Astrocyte of the cerebellum (primary cell): ENCODE measurements around the gene OSBPL10.

ENCODE experiments used
- DNase-seq: peaks from one replicate; pipeline ENCODE4 v3.0.0-alpha.2; 2011; ENCODE audit warnings: low read depth
- H3K4me3 ChIP-seq: 2 replicates; pipeline ENCODE4 v1.5.1; 2011; ENCODE audit warnings: mild to moderate bottlenecking, low read depth, low read length, moderate library complexity
- in situ Hi-C: cut with HindIII; loops from 2 replicates; pipeline ENCODE4 v1.10.0; 2017; ENCODE audit warnings: low sequenced_read_pairs
- TF ChIP-seq, protein P1 (sequence below): IDR thresholded peaks from 2 replicates; pipeline ENCODE4 v1.5.1; 2012; ENCODE audit warnings: low read length, low read depth, moderate library complexity, mild to moderate bottlenecking; ENCODE audit errors: missing control alignments

OSBPL10 gene

DNA sequence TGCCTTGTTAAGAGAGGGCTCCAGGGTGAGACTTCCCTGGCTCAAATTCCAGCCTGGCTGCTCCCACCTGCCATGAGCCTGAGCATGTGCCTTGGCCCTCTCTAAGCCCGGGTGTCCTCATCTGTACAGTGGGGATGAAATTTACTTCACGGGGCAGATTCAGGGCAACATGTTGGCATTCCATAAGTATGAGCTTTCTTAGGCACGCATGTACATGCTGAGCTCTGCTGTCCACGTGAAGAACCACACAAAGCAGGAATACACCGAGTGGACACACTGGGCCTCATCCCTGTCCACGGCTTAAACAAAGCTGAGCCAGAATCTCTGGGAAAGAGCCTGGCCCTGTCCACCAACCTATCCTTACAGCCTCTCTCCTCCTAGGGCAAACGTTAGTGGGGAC, 167.4 kb downstream of the OSBPL10 start:
- in situ Hi-C loops: no loop called here
- TF ChIP-seq, protein P1, sequence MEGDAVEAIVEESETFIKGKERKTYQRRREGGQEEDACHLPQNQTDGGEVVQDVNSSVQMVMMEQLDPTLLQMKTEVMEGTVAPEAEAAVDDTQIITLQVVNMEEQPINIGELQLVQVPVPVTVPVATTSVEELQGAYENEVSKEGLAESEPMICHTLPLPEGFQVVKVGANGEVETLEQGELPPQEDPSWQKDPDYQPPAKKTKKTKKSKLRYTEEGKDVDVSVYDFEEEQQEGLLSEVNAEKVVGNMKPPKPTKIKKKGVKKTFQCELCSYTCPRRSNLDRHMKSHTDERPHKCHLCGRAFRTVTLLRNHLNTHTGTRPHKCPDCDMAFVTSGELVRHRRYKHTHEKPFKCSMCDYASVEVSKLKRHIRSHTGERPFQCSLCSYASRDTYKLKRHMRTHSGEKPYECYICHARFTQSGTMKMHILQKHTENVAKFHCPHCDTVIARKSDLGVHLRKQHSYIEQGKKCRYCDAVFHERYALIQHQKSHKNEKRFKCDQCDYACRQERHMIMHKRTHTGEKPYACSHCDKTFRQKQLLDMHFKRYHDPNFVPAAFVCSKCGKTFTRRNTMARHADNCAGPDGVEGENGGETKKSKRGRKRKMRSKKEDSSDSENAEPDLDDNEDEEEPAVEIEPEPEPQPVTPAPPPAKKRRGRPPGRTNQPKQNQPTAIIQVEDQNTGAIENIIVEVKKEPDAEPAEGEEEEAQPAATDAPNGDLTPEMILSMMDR: no peak
- no peak for DNase-seq
- no peak overlapping the region for H3K4me3 ChIP-seq

- TF ChIP-seq, protein P1: no peak
- no peak for DNase-seq
- H3K4me3 ChIP-seq: no peak overlapping the region
- in situ Hi-C loops: no loop called here
Measured at GRCh38 chr3:31813197-31813596, 167.9 kb downstream of the OSBPL10 start.

DNA sequence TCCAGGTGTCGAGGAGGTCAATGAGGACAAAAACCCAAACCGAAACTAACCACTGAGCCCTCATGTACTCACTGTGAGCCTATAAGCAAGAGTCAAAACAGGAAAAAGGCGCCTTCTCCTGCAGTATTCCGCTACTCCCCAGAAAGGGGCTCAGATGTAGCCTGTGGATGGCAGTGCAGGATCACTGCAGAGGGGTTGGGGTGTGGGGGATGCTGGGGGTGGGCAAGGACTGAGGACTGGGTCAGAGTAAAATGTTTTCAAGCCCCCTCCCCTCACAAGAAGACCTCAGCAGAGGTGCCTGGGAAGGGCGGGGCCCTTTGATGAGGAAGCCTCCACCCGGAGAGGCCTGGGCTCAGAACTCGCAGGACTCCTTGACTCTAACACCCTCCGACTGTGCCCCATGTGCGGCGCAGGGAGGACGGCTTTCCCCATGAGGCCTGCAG, 170.1 kb downstream of the OSBPL10 start:
- no peak overlapping the region for H3K4me3 ChIP-seq
- in situ Hi-C loops: no loop called here
- no peak for DNase-seq
- TF ChIP-seq, protein P1: no peak

GRCh38 chr3:31808143-31808720, 172.8 kb downstream of the OSBPL10 start:
- in situ Hi-C loops: no loop called here
- no peak overlapping the region for H3K4me3 ChIP-seq
- no peak for DNase-seq
- TF ChIP-seq, protein P1: no peak

- TF ChIP-seq, protein P1: no peak
- in situ Hi-C loops: no loop called here
Measured at GRCh38 chr3:31804251-31805051, 176.6 kb downstream of the OSBPL10 start.

DNA sequence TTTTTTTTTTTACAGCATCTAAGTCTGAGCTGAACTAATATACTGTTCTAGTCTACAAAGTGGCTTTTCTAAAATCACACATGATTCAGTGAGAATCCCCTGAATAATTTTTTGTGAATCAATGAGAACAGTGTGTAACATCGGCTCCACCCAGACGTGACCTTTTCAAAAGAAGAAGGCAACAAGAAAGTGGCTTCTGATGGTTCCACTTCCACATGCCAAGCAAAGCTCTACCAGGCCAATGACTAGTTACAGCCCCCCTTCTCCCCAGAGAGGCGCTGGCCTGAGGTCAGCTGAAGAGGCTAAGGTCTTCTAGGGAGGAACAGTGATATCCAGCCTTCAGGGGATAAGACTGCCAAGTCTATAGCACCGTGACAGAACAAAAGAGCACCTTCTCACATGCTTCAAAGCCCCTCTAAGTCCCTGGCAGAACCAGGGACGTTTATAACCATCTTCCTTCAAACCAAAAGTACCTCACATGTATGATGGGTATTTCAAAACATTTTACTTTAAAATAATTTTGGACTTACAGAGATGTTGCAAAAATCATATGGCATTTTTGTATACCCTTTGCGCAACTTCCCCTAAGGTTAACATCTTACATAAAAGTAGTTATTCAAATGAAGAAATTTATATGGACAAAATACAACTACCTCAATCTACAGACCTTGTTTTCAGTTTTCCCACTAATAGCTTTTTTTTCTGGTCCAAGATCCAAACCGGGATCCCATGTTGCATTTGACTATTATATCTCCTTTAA, 177.9 kb downstream of the OSBPL10 start:
- in situ Hi-C loops: no loop called here
- H3K4me3 ChIP-seq: no peak overlapping the region
- DNase-seq: no peak
- TF ChIP-seq, protein P1: no peak

More at GRCh38 chr3:31804251-31805051, 176.6 kb downstream of the OSBPL10 start:
- DNase-seq: no peak
- H3K4me3 ChIP-seq: no peak overlapping the region
